Measurements from ENCODE around the gene CEP112.

The CEP112 gene

DNA sequence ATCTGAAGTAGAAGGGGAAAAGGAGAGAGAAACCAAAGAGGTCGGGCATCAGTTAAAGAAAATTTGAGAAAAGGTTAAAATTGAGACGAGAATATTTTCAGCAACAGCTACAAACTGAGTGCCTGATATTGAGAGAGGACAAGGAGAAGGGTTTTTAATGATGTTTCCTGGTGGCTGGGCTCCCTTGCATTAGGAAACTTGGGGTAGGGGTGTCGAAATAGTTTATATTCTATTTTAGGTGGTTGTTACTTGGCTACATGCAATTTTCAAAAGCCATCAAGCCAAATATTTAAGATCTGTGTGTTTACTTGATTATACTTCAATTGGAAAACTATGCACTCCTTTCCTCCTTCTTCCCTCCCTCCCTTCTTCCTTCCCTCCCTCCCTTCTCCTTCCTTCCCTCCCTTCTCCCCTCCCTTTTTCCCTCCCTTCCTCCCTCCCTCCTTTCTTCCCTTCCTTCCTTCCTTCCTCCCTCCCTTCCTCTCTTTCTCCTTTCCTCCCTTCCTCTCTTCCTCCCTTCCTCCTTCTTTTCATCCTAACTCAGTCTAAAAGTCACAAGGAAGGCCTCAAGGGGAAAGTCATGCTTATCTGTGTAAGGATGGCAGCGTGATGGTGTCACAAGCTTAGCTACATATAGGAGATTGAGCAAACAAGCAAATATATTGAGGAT, 39.1 kb upstream of the CEP112 start:
- no peak overlapping the region for H3K4me3 ChIP-seq (ENCODE audit: low read depth, low read length)
- TF ChIP-seq, protein P1, sequence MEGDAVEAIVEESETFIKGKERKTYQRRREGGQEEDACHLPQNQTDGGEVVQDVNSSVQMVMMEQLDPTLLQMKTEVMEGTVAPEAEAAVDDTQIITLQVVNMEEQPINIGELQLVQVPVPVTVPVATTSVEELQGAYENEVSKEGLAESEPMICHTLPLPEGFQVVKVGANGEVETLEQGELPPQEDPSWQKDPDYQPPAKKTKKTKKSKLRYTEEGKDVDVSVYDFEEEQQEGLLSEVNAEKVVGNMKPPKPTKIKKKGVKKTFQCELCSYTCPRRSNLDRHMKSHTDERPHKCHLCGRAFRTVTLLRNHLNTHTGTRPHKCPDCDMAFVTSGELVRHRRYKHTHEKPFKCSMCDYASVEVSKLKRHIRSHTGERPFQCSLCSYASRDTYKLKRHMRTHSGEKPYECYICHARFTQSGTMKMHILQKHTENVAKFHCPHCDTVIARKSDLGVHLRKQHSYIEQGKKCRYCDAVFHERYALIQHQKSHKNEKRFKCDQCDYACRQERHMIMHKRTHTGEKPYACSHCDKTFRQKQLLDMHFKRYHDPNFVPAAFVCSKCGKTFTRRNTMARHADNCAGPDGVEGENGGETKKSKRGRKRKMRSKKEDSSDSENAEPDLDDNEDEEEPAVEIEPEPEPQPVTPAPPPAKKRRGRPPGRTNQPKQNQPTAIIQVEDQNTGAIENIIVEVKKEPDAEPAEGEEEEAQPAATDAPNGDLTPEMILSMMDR (IDR thresholded peaks at IDR 0.05; ENCODE audit: low read depth, low read length): no peak
- no peak for DNase-seq (ENCODE audit: low read depth, low spot score)
- in situ Hi-C loops (cut with HindIII; ENCODE audit: low sequenced_read_pairs): no loop called here

DNA sequence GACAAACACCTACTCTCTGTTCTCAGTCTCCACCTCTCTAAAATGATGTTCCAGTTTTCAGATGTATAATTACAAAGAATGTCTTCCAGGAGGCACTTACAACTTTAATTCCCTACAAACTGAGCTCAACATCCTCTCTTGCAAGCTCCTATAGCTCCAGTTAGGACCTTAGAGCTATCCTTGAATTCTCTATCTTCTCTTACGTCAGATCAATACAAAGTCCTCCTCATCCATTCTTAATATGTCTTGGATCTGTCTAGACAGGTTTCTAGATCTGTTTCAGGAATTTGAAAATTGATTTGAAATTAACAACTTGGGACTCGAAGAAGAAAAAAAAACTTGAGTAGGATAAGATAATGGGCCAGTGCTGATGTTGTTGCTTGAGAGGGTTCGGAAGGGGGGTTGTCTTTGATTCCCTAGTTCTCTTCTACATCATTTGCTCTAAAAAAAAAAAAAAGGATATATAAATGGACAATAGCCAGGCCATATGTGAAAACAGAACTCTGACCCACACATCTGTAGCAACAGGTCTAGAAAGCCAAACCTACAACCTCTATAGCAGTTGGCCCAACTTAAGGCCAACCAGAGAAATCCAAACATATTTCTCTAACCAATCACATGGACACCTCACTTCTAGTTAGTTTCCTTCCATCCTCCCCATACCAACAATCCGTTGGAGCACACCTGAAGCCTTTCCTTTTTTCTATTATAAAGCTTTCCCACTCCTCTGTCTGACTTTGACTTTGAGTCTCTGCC, 38.0 kb upstream of the CEP112 start:
- H3K4me3 ChIP-seq (ENCODE audit: low read depth, low read length): no peak overlapping the region
- in situ Hi-C loops (cut with HindIII; ENCODE audit: low sequenced_read_pairs): no loop called here
- DNase-seq (ENCODE audit: low read depth, low spot score): no peak
- TF ChIP-seq, protein P1 (IDR thresholded peaks at IDR 0.05; ENCODE audit: low read depth, low read length): no peak

DNA sequence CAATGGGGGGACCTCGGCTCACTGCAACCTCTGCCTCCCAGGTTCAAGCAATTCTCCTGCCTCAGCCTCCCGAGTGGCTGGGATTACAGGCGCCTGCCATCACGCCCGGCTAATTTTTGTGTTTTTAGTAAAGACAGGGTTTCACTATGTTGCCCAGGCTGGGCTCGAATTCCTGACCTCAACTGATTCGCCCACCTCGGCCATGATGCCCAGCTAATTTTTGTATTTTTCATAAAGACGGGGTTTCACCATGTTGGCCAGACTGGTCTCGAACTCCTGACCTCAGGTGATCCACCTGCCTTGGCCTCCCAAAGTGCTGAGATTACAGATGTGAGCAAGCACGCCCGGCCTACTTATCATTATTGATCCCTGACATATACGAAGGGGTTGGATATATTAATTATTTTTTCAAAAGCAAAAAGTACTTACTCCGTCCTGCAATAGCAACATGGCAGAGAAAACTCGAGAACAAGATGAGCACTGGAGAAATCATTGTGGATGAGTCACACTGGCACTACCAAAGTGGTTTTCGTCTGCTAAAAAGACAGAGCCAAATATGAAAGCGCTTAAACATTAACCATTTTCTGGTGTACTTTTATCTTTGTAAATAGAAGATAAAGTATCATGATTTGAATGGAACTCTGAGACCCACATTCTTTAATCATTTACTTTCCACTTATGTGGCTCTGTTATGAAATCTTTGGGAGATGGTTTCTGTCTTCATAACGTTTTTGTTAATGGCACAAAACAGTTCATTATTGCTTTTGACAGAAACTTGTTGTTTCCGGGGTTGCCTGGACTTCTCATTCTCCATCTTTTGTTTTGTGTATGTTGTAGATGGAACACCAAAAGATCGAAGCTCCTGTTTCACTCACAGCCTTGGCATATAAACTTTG, 37.2 kb upstream of the CEP112 start, which contains the start of gene APOH:
TSS of gene APOH (minus strand) at position 529 of the 896 bp plus-strand sequence. CDS start at position 493, 36 bp downstream.
- H3K4me3 ChIP-seq (ENCODE audit: low read depth, low read length): no peak within 1 kb of the TSS

DNA sequence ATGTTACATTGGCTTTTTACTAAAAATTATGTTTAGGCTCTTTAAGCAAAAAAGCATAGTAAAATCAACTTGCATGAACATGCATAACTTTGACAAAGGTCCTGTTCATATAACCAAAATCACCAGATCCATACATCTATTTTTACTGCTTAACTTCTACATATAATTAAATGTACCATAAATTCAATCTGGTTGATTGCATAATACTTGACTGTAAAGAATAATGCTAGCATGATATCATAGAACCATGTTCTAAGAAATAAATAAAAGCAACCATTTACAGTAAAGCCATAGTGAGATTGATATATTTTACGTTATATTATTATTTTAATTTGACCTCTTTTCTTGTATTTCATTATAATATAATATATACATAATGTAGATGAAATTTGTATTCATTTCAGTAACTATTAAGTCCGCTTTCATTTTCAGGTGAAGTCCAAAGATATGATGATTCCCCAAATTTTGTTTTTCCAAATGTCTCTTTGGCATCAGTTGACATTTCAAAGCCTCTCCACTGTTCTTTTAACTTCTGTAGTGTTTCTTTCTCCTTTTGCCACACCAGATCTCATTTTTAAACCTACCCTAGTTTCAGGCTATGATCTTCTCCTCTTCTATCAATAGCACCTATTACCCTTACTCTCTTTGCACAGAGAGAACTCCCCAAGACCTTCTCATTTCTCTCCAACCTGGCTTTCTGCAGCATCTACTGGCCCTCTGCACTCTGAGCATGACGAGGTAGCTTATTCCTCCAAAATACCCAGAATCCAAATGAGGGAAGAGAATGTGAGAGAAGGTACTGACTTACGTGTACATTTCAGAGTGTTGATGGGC, 35.5 kb upstream of the CEP112 start:
- no peak overlapping the region for H3K4me3 ChIP-seq (ENCODE audit: low read depth, low read length)
- in situ Hi-C loops (cut with HindIII; ENCODE audit: low sequenced_read_pairs): no loop called here
- TF ChIP-seq, protein P1 (IDR thresholded peaks at IDR 0.05; ENCODE audit: low read depth, low read length): no peak
- no peak for DNase-seq (ENCODE audit: low read depth, low spot score)

More for the DNA sequence above, 37.2 kb upstream of the CEP112 start, which contains the start of gene APOH:
- DNase-seq (ENCODE audit: low read depth, low spot score): no peak
- TF ChIP-seq, protein P1 (IDR thresholded peaks at IDR 0.05; ENCODE audit: low read depth, low read length): no peak
- in situ Hi-C loops (cut with HindIII; ENCODE audit: low sequenced_read_pairs): no loop called here

DNA sequence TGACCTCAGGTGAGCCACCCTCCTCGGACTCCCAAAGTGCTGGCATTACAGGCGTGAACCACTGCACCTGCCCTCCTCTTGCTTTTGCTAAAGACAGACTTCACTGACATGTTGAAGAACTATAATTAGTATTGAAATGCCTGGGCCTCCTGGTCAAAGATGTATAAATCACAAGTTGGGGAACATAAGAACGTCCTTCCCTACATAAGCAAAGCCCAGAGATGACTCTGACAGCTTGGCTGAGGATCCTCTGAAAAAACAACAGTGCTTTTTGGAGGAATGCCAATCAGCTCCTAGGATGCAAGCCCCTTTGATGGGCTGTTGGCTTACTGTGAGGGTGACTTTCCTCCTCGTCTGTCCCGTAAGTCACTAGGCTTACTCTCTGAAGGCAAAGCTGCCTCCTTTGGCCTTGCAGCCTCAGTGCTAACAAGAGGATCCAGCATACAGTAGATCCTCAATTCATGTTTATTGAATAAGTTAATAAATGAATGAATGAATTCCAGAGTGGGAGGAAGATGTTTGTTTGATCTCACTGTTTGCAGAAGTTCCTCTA, 30.9 kb upstream of the CEP112 start:
- in situ Hi-C loops (cut with HindIII; ENCODE audit: low sequenced_read_pairs): no loop called here
- TF ChIP-seq, protein P1 (IDR thresholded peaks at IDR 0.05; ENCODE audit: low read depth, low read length): no peak
- no peak overlapping the region for H3K4me3 ChIP-seq (ENCODE audit: low read depth, low read length)
- DNase-seq (ENCODE audit: low read depth, low spot score): no peak
